ENCODE data around the gene GTF2A1. TPM values are rescaled to one million over a fixed set of nuclear protein-coding genes. Genes with fewer than 3 reads are reported as not detected.

GTF2A1 gene
- total RNA-seq, 1 experiment from 2014 or later: 24.4 TPM

DNA sequence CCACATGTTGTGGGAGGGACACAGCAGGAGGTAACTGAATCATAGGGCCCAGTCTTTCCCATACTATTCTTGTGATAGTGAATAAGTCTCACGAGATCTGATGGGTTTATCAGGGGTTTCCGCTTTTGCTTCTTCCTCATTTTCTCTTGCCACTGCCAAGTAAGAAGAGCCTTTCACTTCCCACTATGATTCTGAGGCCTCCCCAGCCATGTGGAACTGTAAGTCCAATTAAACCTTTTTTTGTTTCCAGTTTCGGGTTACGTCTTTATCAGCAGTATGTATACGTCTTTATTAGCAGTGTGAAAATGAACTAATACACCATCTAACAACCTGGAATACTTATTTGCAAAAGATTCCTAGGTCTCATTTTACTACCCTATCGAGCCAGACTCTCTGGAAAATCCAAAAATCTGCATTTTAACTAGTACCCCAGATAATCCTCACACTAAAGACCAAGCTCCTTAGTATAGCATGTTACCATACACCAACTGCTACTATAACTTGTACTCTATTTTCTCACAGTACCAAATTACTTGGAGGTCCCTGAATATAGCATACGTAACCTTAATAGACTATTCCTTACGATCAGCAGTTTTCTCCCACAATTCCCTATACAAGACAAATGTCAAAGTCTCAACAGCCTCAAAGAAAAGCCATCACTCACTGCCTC, 11.5 kb downstream of the GTF2A1 start:
- H3K36me3 ChIP-seq (ENCODE audit: low read depth, low read length): peaks cover 9% of the 10 kb centered on the region; the same call in 1 of the 2 replicates
- H3K27ac ChIP-seq (ENCODE audit: low read length): no peak overlapping the region
- H3K79me2 ChIP-seq (ENCODE audit: low read length): peaks cover 43% of the 10 kb centered on the region
- DNase-seq (no peak), ATAC-seq (no peak)
- CTCF ChIA-PET: no interaction called here
- no peaks in the 10 kb centered on the region for H3K27me3 ChIP-seq (ENCODE audit: low read length)
- BruUV-seq (replicated peaks): no TSS peak
- H3K9me2 ChIP-seq (replicated peaks; ENCODE audit: low read length): no peaks in the 10 kb centered on the region
- POLR2A ChIA-PET (ENCODE audit: unreplicated experiment): no interaction called here
- TF ChIP-seq, protein P1, sequence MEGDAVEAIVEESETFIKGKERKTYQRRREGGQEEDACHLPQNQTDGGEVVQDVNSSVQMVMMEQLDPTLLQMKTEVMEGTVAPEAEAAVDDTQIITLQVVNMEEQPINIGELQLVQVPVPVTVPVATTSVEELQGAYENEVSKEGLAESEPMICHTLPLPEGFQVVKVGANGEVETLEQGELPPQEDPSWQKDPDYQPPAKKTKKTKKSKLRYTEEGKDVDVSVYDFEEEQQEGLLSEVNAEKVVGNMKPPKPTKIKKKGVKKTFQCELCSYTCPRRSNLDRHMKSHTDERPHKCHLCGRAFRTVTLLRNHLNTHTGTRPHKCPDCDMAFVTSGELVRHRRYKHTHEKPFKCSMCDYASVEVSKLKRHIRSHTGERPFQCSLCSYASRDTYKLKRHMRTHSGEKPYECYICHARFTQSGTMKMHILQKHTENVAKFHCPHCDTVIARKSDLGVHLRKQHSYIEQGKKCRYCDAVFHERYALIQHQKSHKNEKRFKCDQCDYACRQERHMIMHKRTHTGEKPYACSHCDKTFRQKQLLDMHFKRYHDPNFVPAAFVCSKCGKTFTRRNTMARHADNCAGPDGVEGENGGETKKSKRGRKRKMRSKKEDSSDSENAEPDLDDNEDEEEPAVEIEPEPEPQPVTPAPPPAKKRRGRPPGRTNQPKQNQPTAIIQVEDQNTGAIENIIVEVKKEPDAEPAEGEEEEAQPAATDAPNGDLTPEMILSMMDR (conservative IDR thresholded peaks at IDR 0.05; ENCODE audit: low read depth, low read length): no peak
- TF ChIP-seq EZH2phosphoT487 (IDR thresholded peaks at IDR 0.05; ENCODE audit: borderline replicate concordance, low read length) (no peak), EZH2 (IDR thresholded peaks at IDR 0.05; ENCODE audit: low read length, unreplicated experiment) (no peak)
- H2AFZ ChIP-seq (ENCODE audit: low read length): no peak overlapping the region
- H3K9ac ChIP-seq (ENCODE audit: low read length): no peak overlapping the region
- H3F3A ChIP-seq (ENCODE audit: low read length, unreplicated experiment): no peaks in the 10 kb centered on the region
- H4K20me1 ChIP-seq (ENCODE audit: low read length): 0 out of 2 replicates have a peak, but pooled peaks cover 3% of the 10 kb centered on the region
- intact Hi-C loops (cut with micrococcal nuclease): loop anchor here (5.0 kb wide), 1 partner anchor 267 kb away; the partner anchor contains the start of gene CEP128
- H3K4me3 ChIP-seq (ENCODE audit: low read length): no peak overlapping the region
- H3K4me2 ChIP-seq (ENCODE audit: low read length): no peak overlapping the region
- no peaks in the 10 kb centered on the region for H3K4me1 ChIP-seq (ENCODE audit: insufficient read depth, low read length)
- H3K9me3 ChIP-seq (ENCODE audit: low read length): no peaks in the 10 kb centered on the region

DNA sequence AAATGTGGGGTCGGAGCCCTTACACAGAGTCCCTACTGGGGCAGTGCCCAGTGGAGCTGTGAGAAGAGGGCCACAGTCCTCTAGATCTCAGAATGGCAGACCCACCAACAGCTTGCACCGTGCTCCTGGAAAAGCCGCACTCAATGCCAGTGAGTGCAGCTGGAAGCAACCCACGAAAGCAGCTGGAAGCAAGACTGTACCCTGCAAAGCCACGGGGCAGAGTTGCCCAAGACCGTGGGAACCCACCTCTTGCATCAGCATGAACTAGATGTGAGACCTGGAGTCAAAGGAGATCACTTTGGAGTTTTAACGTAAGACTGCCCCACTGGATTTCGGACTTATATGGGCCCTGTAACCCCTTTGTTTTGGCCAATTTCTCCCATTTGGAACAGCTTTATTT, 12.3 kb downstream of the GTF2A1 start:
- Histone ChIP-seq H3K27me3 (ENCODE audit: low read length) (no peaks in the 10 kb centered on the region), H3K4me3 (ENCODE audit: low read length) (no peak overlapping the region), H3K9me3 (ENCODE audit: low read length) (no peaks in the 10 kb centered on the region), H3K9ac (ENCODE audit: low read length) (no peak overlapping the region), H3K9me2 (replicated peaks; ENCODE audit: low read length) (no peaks in the 10 kb centered on the region), H3K4me1 (ENCODE audit: insufficient read depth, low read length) (no peaks in the 10 kb centered on the region), H3K27ac (ENCODE audit: low read length) (no peak overlapping the region), H3F3A (ENCODE audit: low read length, unreplicated experiment) (no peaks in the 10 kb centered on the region), H3K4me2 (ENCODE audit: low read length) (no peak overlapping the region), H3K36me3 (ENCODE audit: low read depth, low read length) (peaks cover 13% of the 10 kb centered on the region), H2AFZ (ENCODE audit: low read length) (no peak overlapping the region), H4K20me1 (ENCODE audit: low read length) (0 out of 2 replicates have a peak, but pooled peaks cover 3% of the 10 kb centered on the region), H3K79me2 (ENCODE audit: low read length) (peaks cover 43% of the 10 kb centered on the region)
- ATAC-seq (no peak), DNase-seq (no peak)
- intact Hi-C loops (cut with micrococcal nuclease): loop anchor here (5.0 kb wide), 1 partner anchor 266 kb away; the partner anchor contains the start of gene CEP128
- no TSS peak for BruUV-seq (replicated peaks)
- TF ChIP-seq EZH2 (IDR thresholded peaks at IDR 0.05; ENCODE audit: low read length, unreplicated experiment) (no peak), EZH2phosphoT487 (IDR thresholded peaks at IDR 0.05; ENCODE audit: borderline replicate concordance, low read length) (no peak)
- TF ChIP-seq, protein P1 (conservative IDR thresholded peaks at IDR 0.05; ENCODE audit: low read depth, low read length): no peak
- ChIA-PET CTCF (no interaction called here), POLR2A (ENCODE audit: unreplicated experiment) (no interaction called here)

DNA sequence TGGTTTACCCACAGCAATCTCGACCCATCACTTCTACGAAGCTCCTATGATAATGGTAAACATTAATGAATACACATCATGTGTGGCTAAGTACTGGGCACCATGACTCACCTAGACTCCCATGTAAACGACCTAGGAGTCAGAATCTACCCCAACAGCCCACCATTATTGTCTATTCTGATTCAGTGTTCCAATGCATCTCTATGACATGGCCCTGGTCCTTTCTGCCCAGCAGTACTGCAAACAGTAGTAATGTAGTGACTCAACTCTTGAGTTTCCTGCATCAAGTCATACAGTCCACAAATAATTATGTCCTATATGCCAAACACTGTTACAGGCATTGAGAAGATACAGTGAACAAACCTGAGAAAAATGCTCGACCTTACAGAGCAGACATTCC, 14.6 kb downstream of the GTF2A1 start:
- Histone ChIP-seq H3K79me2 (ENCODE audit: low read length) (peaks cover 27% of the 10 kb centered on the region), H3K27me3 (ENCODE audit: low read length) (no peaks in the 10 kb centered on the region), H4K20me1 (ENCODE audit: low read length) (0 out of 2 replicates have a peak, but pooled peaks cover 3% of the 10 kb centered on the region), H3K27ac (ENCODE audit: low read length) (peak overlapping the region; percentile 23), H3K36me3 (ENCODE audit: low read depth, low read length) (peaks cover 30% of the 10 kb centered on the region), H3K9me2 (replicated peaks; ENCODE audit: low read length) (no peaks in the 10 kb centered on the region), H3K9ac (ENCODE audit: low read length) (no peak overlapping the region), H3K4me3 (ENCODE audit: low read length) (no peak overlapping the region), H3K9me3 (ENCODE audit: low read length) (no peaks in the 10 kb centered on the region), H3K4me2 (ENCODE audit: low read length) (no peak overlapping the region), H3F3A (ENCODE audit: low read length, unreplicated experiment) (no peaks in the 10 kb centered on the region), H2AFZ (ENCODE audit: low read length) (no peak overlapping the region), H3K4me1 (ENCODE audit: insufficient read depth, low read length) (no peaks in the 10 kb centered on the region)
- CTCF ChIA-PET: no interaction called here
- DNase-seq (peak; percentile 59), ATAC-seq (peak; percentile 91)
- POLR2A ChIA-PET (ENCODE audit: unreplicated experiment): no interaction called here
- TF ChIP-seq, protein P1 (conservative IDR thresholded peaks at IDR 0.05; ENCODE audit: low read depth, low read length): no peak
- TF ChIP-seq EZH2 (IDR thresholded peaks at IDR 0.05; ENCODE audit: low read length, unreplicated experiment) (no peak), EZH2phosphoT487 (IDR thresholded peaks at IDR 0.05; ENCODE audit: borderline replicate concordance, low read length) (no peak)
- no TSS peak for BruUV-seq (replicated peaks)
- intact Hi-C loops (cut with micrococcal nuclease): loop anchor here (5.0 kb wide), 1 partner anchor 264 kb away; the partner anchor contains the start of gene CEP128
